HG03432 (cell line): ENCODE data around the gene PARD6G.
A peak's percentile ranks its signal among the peaks of the same experiment; 100 is the strongest.

Experiments used
- ATAC-seq: cut with Tn5 transposase; IDR thresholded peaks from one replicate; pipeline ENCODE4 v1.9.1; 2021; ENCODE audit warnings: mild to moderate bottlenecking, moderate library complexity; ENCODE audit not compliant: unreplicated experiment

Gene PARD6G

GRCh38 chr18:80115035-80115434 lies 132.3 kb downstream of the PARD6G start:
- no peak for ATAC-seq

- no peak for ATAC-seq
Observed at GRCh38 chr18:80112624-80113248, 134.6 kb downstream of the PARD6G start.

- peak; percentile 32 for ATAC-seq
Observed at GRCh38 chr18:80109676-80110078, 137.6 kb downstream of the PARD6G start.

GRCh38 chr18:80108739-80109675 lies 138.3 kb downstream of the PARD6G start, which contains the start of gene ADNP2:
Gene ADNP2 (plus strand): TSS chr18:80109262. CDS start chr18:80117543, 8,281 bp downstream.
- ATAC-seq: peak; percentile 73

GRCh38 chr18:80108121-80108536 lies 139.2 kb downstream of the PARD6G start:
- ATAC-seq: no peak

GRCh38 chr18:80107426-80107825 lies 139.9 kb downstream of the PARD6G start:
- ATAC-seq: no peak
